Measurements from ENCODE around the gene RRBP1. TPM values are rescaled to one million over a fixed set of nuclear protein-coding genes. Genes with fewer than 3 reads are reported as not detected.

Gene RRBP1
- total RNA-seq, 1 experiment from 2014 or later, result 3.7 TPM

- Histone ChIP-seq H3K4me3 (ENCODE audit: low read length) (no peak overlapping the region), H3K9me2 (replicated peaks; ENCODE audit: insufficient read depth, low read length) (no peaks in the 10 kb centered on the region), H3K36me3 (ENCODE audit: insufficient read depth, low read length) (no peaks in the 10 kb centered on the region), H3K9me3 (ENCODE audit: low read length) (no peaks in the 10 kb centered on the region), H3K27ac (ENCODE audit: low read length) (no peak overlapping the region), H3K4me1 (ENCODE audit: low read length) (no peaks in the 10 kb centered on the region), H2AFZ (ENCODE audit: low read length) (no peak overlapping the region), H3K4me2 (ENCODE audit: low read depth, low read length, poor library complexity, severe bottlenecking) (no peak overlapping the region), H3K27me3 (ENCODE audit: low read length) (no peaks in the 10 kb centered on the region), H3K9ac (ENCODE audit: low read length) (no peak overlapping the region), H3K79me2 (ENCODE audit: low read length) (no peaks in the 10 kb centered on the region), H4K20me1 (ENCODE audit: insufficient read depth, low read depth, low read length) (no peaks in the 10 kb centered on the region)
- no peak for DNase-seq
Observed at GRCh38 chr20:17722493-17723300, 40.7 kb upstream of the RRBP1 start.

DNA sequence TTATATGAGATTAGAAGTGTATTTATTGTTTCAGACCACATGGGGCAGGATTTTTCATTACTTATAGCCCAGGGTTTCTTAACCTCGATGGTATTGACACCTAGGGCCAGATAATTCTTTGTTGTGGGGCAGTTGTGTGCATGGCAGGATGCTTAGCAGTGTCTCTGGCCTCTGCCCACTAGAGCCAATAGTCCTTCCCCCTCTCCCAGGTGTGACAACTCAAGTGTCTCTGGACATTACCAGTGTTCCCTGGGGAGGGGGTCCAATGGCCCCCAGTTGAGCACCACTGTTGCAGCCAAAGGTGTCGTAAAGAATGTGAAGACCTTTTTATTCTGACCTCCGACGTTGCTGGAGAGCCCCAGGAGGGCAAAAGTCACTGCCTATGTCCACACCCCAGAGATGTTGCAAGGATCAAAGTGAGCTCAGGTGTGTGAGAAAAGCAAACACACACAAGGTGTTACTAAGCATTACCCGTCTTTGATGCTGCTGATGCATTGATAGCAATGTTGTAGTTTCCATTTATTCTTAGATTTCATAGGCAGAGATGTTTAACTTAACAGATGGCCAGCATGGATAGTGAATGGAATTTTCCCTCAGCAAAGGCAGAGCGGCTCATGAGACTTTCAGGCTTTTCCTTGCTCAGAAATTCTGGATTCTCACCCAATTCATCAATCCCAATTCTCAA lies 39.9 kb upstream of the RRBP1 start:
- Histone ChIP-seq H3K4me2 (ENCODE audit: low read depth, low read length, poor library complexity, severe bottlenecking) (no peak overlapping the region), H3K27ac (ENCODE audit: low read length) (no peak overlapping the region), H3K79me2 (ENCODE audit: low read length) (no peaks in the 10 kb centered on the region), H2AFZ (ENCODE audit: low read length) (no peak overlapping the region), H3K4me1 (ENCODE audit: low read length) (no peaks in the 10 kb centered on the region), H3K4me3 (ENCODE audit: low read length) (no peak overlapping the region), H4K20me1 (ENCODE audit: insufficient read depth, low read depth, low read length) (no peaks in the 10 kb centered on the region), H3K36me3 (ENCODE audit: insufficient read depth, low read length) (no peaks in the 10 kb centered on the region), H3K9me2 (replicated peaks; ENCODE audit: insufficient read depth, low read length) (no peaks in the 10 kb centered on the region), H3K27me3 (ENCODE audit: low read length) (no peaks in the 10 kb centered on the region), H3K9me3 (ENCODE audit: low read length) (no peaks in the 10 kb centered on the region), H3K9ac (ENCODE audit: low read length) (no peak overlapping the region)
- DNase-seq, result peak; percentile 52

- Histone ChIP-seq H3K27ac (ENCODE audit: low read length) (no peak overlapping the region), H3K36me3 (ENCODE audit: insufficient read depth, low read length) (no peaks in the 10 kb centered on the region), H4K20me1 (ENCODE audit: insufficient read depth, low read depth, low read length) (no peaks in the 10 kb centered on the region), H3K4me2 (ENCODE audit: low read depth, low read length, poor library complexity, severe bottlenecking) (no peak overlapping the region), H3K27me3 (ENCODE audit: low read length) (no peaks in the 10 kb centered on the region), H3K9me3 (ENCODE audit: low read length) (no peaks in the 10 kb centered on the region), H3K79me2 (ENCODE audit: low read length) (no peaks in the 10 kb centered on the region), H3K9ac (ENCODE audit: low read length) (no peak overlapping the region), H2AFZ (ENCODE audit: low read length) (no peak overlapping the region), H3K4me3 (ENCODE audit: low read length) (no peak overlapping the region), H3K9me2 (replicated peaks; ENCODE audit: insufficient read depth, low read length) (no peaks in the 10 kb centered on the region), H3K4me1 (ENCODE audit: low read length) (no peaks in the 10 kb centered on the region)
- no peak for DNase-seq
Observed at GRCh38 chr20:17720755-17721154, 38.7 kb upstream of the RRBP1 start.

DNA sequence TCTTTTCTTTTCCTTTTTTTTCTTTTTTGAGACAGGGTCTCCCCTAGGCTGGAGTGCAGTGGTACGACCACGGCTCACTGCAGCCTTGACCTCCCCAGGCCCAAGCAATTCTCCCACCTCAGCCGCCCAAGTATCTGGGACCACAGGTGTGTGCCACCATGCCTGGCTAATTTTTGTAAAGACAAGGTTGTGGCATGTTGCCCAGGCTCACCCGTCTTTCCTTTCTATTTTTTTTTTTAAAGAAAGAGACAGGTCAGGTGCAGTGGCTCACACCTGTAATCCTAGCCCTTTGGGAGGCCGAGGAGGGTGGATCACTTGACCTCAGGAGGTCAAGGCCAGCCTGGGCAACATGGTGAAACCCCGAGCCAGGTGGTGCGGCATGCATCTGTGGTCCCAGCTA lies 34.3 kb upstream of the RRBP1 start:
- Histone ChIP-seq H3K79me2 (ENCODE audit: low read length) (no peaks in the 10 kb centered on the region), H4K20me1 (ENCODE audit: insufficient read depth, low read depth, low read length) (no peaks in the 10 kb centered on the region), H3K9me2 (replicated peaks; ENCODE audit: insufficient read depth, low read length) (no peaks in the 10 kb centered on the region), H3K4me3 (ENCODE audit: low read length) (no peak overlapping the region), H3K36me3 (ENCODE audit: insufficient read depth, low read length) (no peaks in the 10 kb centered on the region), H3K27me3 (ENCODE audit: low read length) (no peaks in the 10 kb centered on the region), H3K4me1 (ENCODE audit: low read length) (peaks cover under 1% of the 10 kb centered on the region), H2AFZ (ENCODE audit: low read length) (no peak overlapping the region), H3K9me3 (ENCODE audit: low read length) (no peaks in the 10 kb centered on the region), H3K9ac (ENCODE audit: low read length) (no peak overlapping the region), H3K4me2 (ENCODE audit: low read depth, low read length, poor library complexity, severe bottlenecking) (no peak overlapping the region), H3K27ac (ENCODE audit: low read length) (no peak overlapping the region)
- DNase-seq, result no peak

GRCh38 chr20:17715075-17715474 lies 33.0 kb upstream of the RRBP1 start:
- Histone ChIP-seq H3K4me1 (ENCODE audit: low read length) (peaks cover 7% of the 10 kb centered on the region), H3K79me2 (ENCODE audit: low read length) (no peaks in the 10 kb centered on the region), H3K4me2 (ENCODE audit: low read depth, low read length, poor library complexity, severe bottlenecking) (no peak overlapping the region), H3K9me2 (replicated peaks; ENCODE audit: insufficient read depth, low read length) (no peaks in the 10 kb centered on the region), H3K9ac (ENCODE audit: low read length) (no peak overlapping the region), H3K9me3 (ENCODE audit: low read length) (no peaks in the 10 kb centered on the region), H3K27ac (ENCODE audit: low read length) (no peak overlapping the region), H4K20me1 (ENCODE audit: insufficient read depth, low read depth, low read length) (no peaks in the 10 kb centered on the region), H3K36me3 (ENCODE audit: insufficient read depth, low read length) (no peaks in the 10 kb centered on the region), H2AFZ (ENCODE audit: low read length) (no peak overlapping the region), H3K27me3 (ENCODE audit: low read length) (no peaks in the 10 kb centered on the region), H3K4me3 (ENCODE audit: low read length) (no peak overlapping the region)
- DNase-seq, result no peak

DNA sequence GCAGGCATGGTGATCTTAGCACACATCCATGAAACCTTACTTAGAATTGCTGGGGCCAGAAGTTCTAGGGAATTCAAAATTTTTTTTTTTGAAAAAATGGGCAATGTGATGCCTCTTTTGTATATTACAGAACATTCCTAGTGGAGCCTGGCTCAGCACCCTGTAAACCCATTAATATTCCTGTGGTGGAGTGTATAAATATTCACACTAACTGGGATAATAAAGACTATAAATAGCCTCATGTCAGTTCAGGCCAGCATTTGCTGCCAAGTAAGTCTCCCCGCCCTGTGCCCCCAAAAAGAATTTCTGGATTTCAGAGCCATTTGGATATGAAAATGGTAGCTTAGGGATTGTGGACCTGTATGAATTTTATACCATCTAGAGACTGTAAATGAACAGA lies 32.6 kb upstream of the RRBP1 start:
- Histone ChIP-seq H3K9ac (ENCODE audit: low read length) (no peak overlapping the region), H4K20me1 (ENCODE audit: insufficient read depth, low read depth, low read length) (no peaks in the 10 kb centered on the region), H3K9me2 (replicated peaks; ENCODE audit: insufficient read depth, low read length) (no peaks in the 10 kb centered on the region), H3K4me2 (ENCODE audit: low read depth, low read length, poor library complexity, severe bottlenecking) (no peak overlapping the region), H3K27me3 (ENCODE audit: low read length) (no peaks in the 10 kb centered on the region), H3K4me3 (ENCODE audit: low read length) (no peak overlapping the region), H3K36me3 (ENCODE audit: insufficient read depth, low read length) (no peaks in the 10 kb centered on the region), H3K79me2 (ENCODE audit: low read length) (no peaks in the 10 kb centered on the region), H3K27ac (ENCODE audit: low read length) (no peak overlapping the region), H2AFZ (ENCODE audit: low read length) (no peak overlapping the region), H3K9me3 (ENCODE audit: low read length) (no peaks in the 10 kb centered on the region), H3K4me1 (ENCODE audit: low read length) (peaks cover 7% of the 10 kb centered on the region)
- DNase-seq, result no peak

DNA sequence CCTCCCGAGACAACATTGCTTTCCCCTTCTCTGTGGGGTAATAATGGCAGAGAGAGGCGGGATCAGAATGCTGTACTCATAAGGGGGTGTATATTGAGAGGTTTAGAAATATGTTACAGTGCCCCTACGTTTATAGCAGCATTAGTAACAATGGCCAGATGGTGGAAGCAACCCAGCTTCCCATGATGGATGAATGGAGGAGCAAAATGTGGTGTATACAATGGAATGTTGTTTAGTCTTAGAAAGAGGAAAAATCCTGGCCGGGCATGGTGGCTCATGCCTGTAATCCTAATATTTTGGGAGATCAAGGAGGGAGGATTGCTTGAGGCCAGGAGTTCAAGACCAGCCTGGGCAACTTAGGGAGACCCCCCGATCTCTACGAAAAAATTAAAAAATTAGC lies 30.7 kb upstream of the RRBP1 start:
- no peak for DNase-seq
- Histone ChIP-seq H4K20me1 (ENCODE audit: insufficient read depth, low read depth, low read length) (no peaks in the 10 kb centered on the region), H3K27ac (ENCODE audit: low read length) (no peak overlapping the region), H3K9me2 (replicated peaks; ENCODE audit: insufficient read depth, low read length) (no peaks in the 10 kb centered on the region), H3K4me3 (ENCODE audit: low read length) (no peak overlapping the region), H3K36me3 (ENCODE audit: insufficient read depth, low read length) (no peaks in the 10 kb centered on the region), H3K27me3 (ENCODE audit: low read length) (no peaks in the 10 kb centered on the region), H3K4me1 (ENCODE audit: low read length) (peaks cover 7% of the 10 kb centered on the region), H3K79me2 (ENCODE audit: low read length) (no peaks in the 10 kb centered on the region), H3K9ac (ENCODE audit: low read length) (no peak overlapping the region), H3K9me3 (ENCODE audit: low read length) (no peaks in the 10 kb centered on the region), H3K4me2 (ENCODE audit: low read depth, low read length, poor library complexity, severe bottlenecking) (no peak overlapping the region), H2AFZ (ENCODE audit: low read length) (no peak overlapping the region)

DNA sequence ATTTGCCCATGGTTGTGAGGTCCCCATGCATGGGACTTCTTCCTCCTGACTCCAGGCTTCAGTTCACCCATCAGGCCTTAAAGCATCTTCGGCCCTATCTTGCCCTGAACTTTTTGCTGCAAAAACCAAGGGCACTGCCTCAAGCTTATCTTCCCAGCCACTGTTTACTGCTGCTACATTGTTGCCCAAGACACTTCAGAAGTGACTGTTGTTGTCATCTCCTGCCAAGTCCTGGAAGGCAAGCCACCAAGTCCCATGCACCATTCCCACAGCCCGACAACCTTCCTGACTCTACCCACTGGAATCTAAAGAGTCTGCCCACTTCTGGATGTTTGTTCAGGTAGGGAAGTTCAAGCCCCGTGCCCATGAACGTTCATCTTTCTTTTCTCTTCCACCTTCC lies 30.2 kb upstream of the RRBP1 start:
- no peaks in the 10 kb centered on the region for H3K9me3 ChIP-seq (ENCODE audit: low read length)
- H3K36me3 ChIP-seq (ENCODE audit: insufficient read depth, low read length), result no peaks in the 10 kb centered on the region
- H3K4me1 ChIP-seq (ENCODE audit: low read length), result peaks cover 7% of the 10 kb centered on the region
- H2AFZ ChIP-seq (ENCODE audit: low read length), result no peak overlapping the region
- H3K9me2 ChIP-seq (replicated peaks; ENCODE audit: insufficient read depth, low read length), result no peaks in the 10 kb centered on the region
- no peak overlapping the region for H3K4me2 ChIP-seq (ENCODE audit: low read depth, low read length, poor library complexity, severe bottlenecking)
- H4K20me1 ChIP-seq (ENCODE audit: insufficient read depth, low read depth, low read length), result no peaks in the 10 kb centered on the region
- no peaks in the 10 kb centered on the region for H3K79me2 ChIP-seq (ENCODE audit: low read length)
- H3K27me3 ChIP-seq (ENCODE audit: low read length), result no peaks in the 10 kb centered on the region
- H3K4me3 ChIP-seq (ENCODE audit: low read length), result no peak overlapping the region
- DNase-seq, result no peak
- H3K27ac ChIP-seq (ENCODE audit: low read length), result no peak overlapping the region
- H3K9ac ChIP-seq (ENCODE audit: low read length), result no peak overlapping the region

All from Karpas-422 (cell line).